ENCODE measurements around the gene ZBTB45. TPM values are rescaled to one million over a fixed set of nuclear protein-coding genes. Genes with fewer than 3 reads are reported as not detected.
A peak's percentile ranks its signal among the peaks of the same experiment; 100 is the strongest.
"Not testable (repeated sequence)": the region's sequence is repeated elsewhere in the genome, so short reads cannot be mapped to it uniquely, and the experiment has no call there.

The ZBTB45 gene
- total RNA-seq, 1 donor from 2014 or later: 23.7 TPM

- peak within 1 kb of the TSS; percentile 70 for H3K4me3 ChIP-seq (ENCODE audit: low read depth, low read length)
- DNase-seq (ENCODE audit: low read depth): peak; percentile 86
- TF ChIP-seq CTCF (conservative IDR thresholded peaks at IDR 0.05; ENCODE audit: low read depth, low read length): no peak
Observed at GRCh38 chr19:58543826-58544590, 24.4 kb upstream of the ZBTB45 start, which contains the start of gene TRIM28. TRIM28 (plus strand) TSS chr19:58544064; CDS start chr19:58544758, 694 bp downstream.

GRCh38 chr19:58542641-58543372 is 23.2 kb upstream of the ZBTB45 start:
- H3K4me3 ChIP-seq (ENCODE audit: low read depth, low read length): peak overlapping the region; percentile 58
- DNase-seq (ENCODE audit: low read depth): not testable (repeated sequence)

GRCh38 chr19:58539169-58539559 is 19.6 kb upstream of the ZBTB45 start:
- DNase-seq (ENCODE audit: low read depth); H3K4me3 ChIP-seq (ENCODE audit: low read depth, low read length): not testable (repeated sequence)

GRCh38 chr19:58538257-58539168 is 18.9 kb upstream of the ZBTB45 start:
- peak overlapping the region; percentile 40 for H3K4me3 ChIP-seq (ENCODE audit: low read depth, low read length)
- no peak for DNase-seq (ENCODE audit: low read depth)
- no peak for TF ChIP-seq CTCF (conservative IDR thresholded peaks at IDR 0.05; ENCODE audit: low read depth, low read length)

GRCh38 chr19:58536852-58537798 is 17.5 kb upstream of the ZBTB45 start:
- H3K4me3 ChIP-seq (ENCODE audit: low read depth, low read length): no peak overlapping the region
- DNase-seq (ENCODE audit: low read depth): no peak
- TF ChIP-seq CTCF (conservative IDR thresholded peaks at IDR 0.05; ENCODE audit: low read depth, low read length): no peak

GRCh38 chr19:58535857-58536256 is 16.2 kb upstream of the ZBTB45 start:
- no peak for DNase-seq (ENCODE audit: low read depth)
- no peak for TF ChIP-seq CTCF (conservative IDR thresholded peaks at IDR 0.05; ENCODE audit: low read depth, low read length)
- H3K4me3 ChIP-seq (ENCODE audit: low read depth, low read length): no peak overlapping the region
